Stimulated activated naive CD8-positive, alpha-beta T cell treated with anti-CD3 and anti-CD28 coated beads, Interleukin-15, amount 100 ng/mL, for 72 hours (primary cell): ENCODE results near the gene RMND5A.

Source experiments
- ATAC-seq: fragments of 150-1000 bp; cut with Tn5 transposase; 2 replicates; pipeline ENCODE4 v1.10.0; 2021; ENCODE audit warnings: mild to moderate bottlenecking, moderate library complexity
- DNase-seq, 2 donors: peaks; one replicate each; pipeline ENCODE4 v3.0.0; 2021 to 2022
- H3K27ac Mint-ChIP-seq, 2 donors: one replicate each; pipeline ENCODE4 v1.8.0; 2022; ENCODE audit warnings: mild to moderate bottlenecking in 2 of 2, mixed read lengths in 2 of 2, moderate library complexity in 2 of 2
- H3K27me3 Mint-ChIP-seq: one replicate; pipeline ENCODE4 v1.8.0; 2022; ENCODE audit warnings: mixed read lengths
- H3K4me1 Mint-ChIP-seq: one replicate; pipeline ENCODE4 v1.8.0; 2022; ENCODE audit warnings: mild to moderate bottlenecking, mixed read lengths
- H3K4me3 Mint-ChIP-seq, 2 donors: one replicate each; pipeline ENCODE4 v1.8.0; 2022; ENCODE audit warnings: mild to moderate bottlenecking in 2 of 2, mixed read lengths in 2 of 2, moderate library complexity in 1 of 2
- H3K9me3 Mint-ChIP-seq, 2 donors: one replicate each; pipeline ENCODE4 v1.8.0; 2022; ENCODE audit warnings: mixed read lengths in 2 of 2

The RMND5A gene

DNA sequence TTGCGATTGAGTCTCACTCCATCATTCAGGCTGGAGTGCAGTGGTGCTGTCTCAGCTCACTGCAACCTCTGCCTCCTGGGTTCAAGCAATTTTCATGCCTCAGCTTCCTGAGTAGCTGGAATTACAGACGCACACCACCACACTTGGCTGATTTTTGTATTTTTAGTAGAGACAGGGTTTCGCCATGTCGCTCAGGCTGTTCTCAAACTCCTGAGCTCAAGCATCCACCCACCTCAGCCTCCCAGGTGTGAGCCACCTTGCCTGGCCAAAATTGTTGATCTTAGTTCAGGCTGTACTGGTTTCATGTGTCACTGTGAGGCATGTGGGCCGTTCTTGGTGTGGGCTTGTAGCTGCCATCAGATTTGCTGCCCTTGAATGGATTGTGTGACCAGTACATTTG, 52.5 kb downstream of the RMND5A start:
- Mint-ChIP-seq H3K4me1 (peaks cover 14% of the 10 kb centered on the region), H3K4me3 (no peak overlapping the region), H3K27ac (peak overlapping the region in 1 of 2 donors; percentile 54), H3K27me3 (no peaks in the 10 kb centered on the region), H3K9me3 (no peaks in the 10 kb centered on the region)
- DNase-seq (no peak), ATAC-seq (no peak)

DNA sequence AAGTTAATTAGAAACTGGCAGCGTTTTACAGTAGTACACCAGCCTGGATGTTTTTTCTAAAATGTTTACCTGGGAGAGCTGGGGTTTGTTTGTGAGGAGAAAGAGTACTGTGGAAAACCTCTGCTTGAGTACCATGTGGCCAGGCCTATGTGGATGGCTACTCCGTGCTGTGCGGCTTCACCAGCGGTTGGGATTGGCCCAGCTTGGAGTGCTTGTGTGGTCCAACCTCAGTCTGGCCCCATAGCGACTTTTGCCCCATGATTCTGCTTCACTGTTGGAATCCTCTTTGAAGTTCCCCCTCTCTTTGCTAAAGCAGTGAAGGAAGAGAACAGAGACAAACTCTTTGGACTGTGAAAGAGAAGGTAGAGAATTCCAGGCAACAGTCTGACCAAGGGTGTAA, 54.8 kb downstream of the RMND5A start:
- Mint-ChIP-seq H3K27ac (no peak overlapping the region), H3K4me1 (peaks cover 19% of the 10 kb centered on the region)

DNA sequence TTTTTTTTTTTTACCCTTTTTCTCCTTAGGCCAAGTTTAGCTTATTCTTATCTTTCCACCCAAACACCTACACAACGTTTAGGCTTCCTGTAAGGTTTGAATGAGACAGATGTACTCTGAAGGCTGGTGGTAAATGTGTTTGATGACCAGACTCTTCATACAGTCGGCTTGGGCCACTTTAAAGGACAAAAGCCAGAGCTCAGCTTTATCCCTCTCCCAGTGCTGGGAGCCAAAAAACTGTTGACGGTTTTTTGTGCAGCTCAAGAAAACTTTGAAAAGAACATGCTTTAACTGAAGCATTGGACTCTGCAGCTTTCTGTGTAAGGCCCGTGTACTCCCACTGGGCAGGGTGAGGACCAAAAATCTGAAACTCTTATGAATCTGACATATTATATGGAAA, 55.2 kb downstream of the RMND5A start:
- Mint-ChIP-seq H3K27me3 (no peaks in the 10 kb centered on the region), H3K9me3 (no peaks in the 10 kb centered on the region), H3K4me3 (no peak overlapping the region), H3K4me1 (peaks cover 15% of the 10 kb centered on the region), H3K27ac (peak overlapping the region in 1 of 2 donors; percentile 73)
- DNase-seq (no peak), ATAC-seq (no peak)

More for the DNA sequence above, 54.8 kb downstream of the RMND5A start:
- DNase-seq = no peak
- no peak for ATAC-seq
- H3K4me3 Mint-ChIP-seq = no peak overlapping the region
- no peaks in the 10 kb centered on the region for H3K9me3 Mint-ChIP-seq
- no peaks in the 10 kb centered on the region for H3K27me3 Mint-ChIP-seq

DNA sequence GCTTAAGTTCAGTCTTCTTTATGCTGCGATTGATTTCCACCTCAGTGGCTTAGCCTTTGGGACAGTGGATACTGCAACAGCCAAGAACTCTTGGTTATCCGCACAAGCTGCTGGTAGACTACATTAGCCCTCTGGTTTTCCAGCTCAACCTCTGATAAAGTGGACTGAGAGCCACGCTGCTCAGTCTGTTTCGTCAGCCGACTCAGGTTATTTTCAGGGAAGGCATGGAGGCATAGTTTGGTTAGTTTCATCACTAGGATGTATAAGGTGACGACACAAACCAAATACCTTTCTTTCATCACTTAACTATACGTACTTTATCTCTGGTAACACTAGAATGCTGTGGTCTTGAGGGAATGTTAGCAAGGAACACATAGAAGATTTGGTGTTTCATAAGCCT, 56.4 kb downstream of the RMND5A start:
- DNase-seq = no peak
- H3K4me3 Mint-ChIP-seq = no peak overlapping the region
- no peaks in the 10 kb centered on the region for H3K9me3 Mint-ChIP-seq
- ATAC-seq = no peak
- peaks cover 18% of the 10 kb centered on the region for H3K4me1 Mint-ChIP-seq
- H3K27ac Mint-ChIP-seq = no peak overlapping the region
- H3K27me3 Mint-ChIP-seq = no peaks in the 10 kb centered on the region

DNA sequence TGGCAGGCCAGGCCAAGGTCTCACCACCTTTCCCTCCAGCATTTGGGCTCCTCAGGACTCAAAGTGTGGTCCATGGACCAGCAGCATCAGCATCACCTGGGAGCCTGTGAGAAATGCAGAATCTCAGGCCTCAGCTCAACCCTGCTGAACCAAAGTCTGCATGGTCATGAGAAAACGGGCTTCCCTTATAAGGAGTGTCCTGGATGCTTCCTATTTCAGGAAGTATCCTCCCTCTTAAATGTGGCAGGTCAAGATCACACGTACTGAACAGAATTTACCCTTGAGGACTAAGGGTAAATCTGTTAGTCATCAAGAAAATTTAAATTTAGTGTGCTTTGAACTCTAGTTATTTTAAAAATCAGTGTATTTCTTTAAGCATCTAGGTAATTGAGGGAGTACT, 58.9 kb downstream of the RMND5A start:
- no peak for ATAC-seq
- Mint-ChIP-seq H3K9me3 (no peaks in the 10 kb centered on the region), H3K4me3 (no peak overlapping the region), H3K27me3 (no peaks in the 10 kb centered on the region), H3K4me1 (peaks cover 42% of the 10 kb centered on the region), H3K27ac (peak overlapping the region in 1 of 2 donors; percentile 27)
- no peak for DNase-seq

DNA sequence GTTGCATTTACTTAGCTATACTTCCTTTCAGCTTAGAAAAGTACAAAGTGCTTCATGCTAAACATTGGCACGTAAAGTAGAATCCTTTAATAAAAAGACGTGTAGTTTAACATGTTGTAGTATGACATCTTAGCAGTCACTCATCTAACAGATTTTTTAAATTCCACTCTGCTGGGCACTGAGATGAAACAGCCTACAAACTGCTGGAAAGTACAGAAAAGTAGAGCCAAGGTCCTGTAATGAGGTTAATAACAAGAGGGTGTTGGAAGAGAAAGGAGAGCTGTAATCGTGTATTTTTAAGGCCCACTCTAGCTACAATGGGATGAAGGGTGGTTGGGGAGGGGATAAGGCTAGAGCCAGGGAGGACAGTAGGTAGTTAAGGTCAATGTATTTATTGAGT, 59.9 kb downstream of the RMND5A start:
- Mint-ChIP-seq H3K4me3 (no peak overlapping the region), H3K27me3 (no peaks in the 10 kb centered on the region), H3K4me1 (peaks cover 46% of the 10 kb centered on the region), H3K27ac (peak overlapping the region in 1 of 2 donors; percentile 13), H3K9me3 (no peaks in the 10 kb centered on the region)
- no peak for DNase-seq
- no peak for ATAC-seq

DNA sequence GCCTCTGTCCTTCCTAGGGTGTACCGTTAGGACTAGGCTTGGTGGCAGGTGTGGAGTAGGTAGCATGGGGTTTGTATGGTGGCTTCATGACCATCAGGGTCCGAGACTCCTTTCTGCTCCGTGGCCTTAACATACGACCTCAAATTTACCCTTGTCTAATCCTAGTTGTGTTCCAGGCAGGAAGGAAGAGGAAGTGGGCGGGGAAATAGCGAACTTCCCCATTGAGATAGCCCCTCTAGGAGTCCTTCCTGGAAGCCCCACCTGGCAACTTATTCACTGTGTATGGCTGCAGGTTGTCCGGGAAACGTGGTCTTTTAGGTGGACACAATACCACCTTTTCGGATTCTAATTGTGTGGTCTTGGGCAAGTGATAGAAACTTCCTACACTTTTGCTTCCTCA, 61.3 kb downstream of the RMND5A start:
- no peak overlapping the region for H3K27ac Mint-ChIP-seq
- H3K4me3 Mint-ChIP-seq = no peak overlapping the region
- DNase-seq = no peak
- peaks cover 60% of the 10 kb centered on the region for H3K4me1 Mint-ChIP-seq
- no peaks in the 10 kb centered on the region for H3K27me3 Mint-ChIP-seq
- no peaks in the 10 kb centered on the region for H3K9me3 Mint-ChIP-seq
- no peak for ATAC-seq

DNA sequence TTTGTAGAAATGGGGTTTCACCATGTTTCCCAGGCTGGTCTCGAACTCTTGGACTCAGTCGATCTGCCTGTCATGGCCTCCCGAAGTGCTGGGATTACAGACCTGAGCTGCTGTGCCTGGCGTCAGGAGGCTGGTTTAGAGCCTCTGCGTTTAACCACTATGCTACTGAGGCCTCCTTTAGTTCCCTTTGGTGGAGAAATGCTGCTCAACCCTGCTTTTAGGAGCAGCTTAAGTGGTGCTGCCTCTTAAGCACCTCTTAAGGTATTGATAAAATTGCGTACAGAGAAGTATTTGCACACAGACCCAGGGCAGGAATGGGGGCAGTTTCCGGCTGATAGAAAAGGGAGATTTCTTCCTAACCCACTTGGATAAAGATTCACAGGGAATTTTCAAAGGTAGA, 62.7 kb downstream of the RMND5A start:
- Mint-ChIP-seq H3K9me3 (no peaks in the 10 kb centered on the region), H3K4me1 (peaks cover 71% of the 10 kb centered on the region), H3K27me3 (no peaks in the 10 kb centered on the region), H3K4me3 (no peak overlapping the region), H3K27ac (no peak overlapping the region)
- no peak for ATAC-seq
- DNase-seq = no peak

DNA sequence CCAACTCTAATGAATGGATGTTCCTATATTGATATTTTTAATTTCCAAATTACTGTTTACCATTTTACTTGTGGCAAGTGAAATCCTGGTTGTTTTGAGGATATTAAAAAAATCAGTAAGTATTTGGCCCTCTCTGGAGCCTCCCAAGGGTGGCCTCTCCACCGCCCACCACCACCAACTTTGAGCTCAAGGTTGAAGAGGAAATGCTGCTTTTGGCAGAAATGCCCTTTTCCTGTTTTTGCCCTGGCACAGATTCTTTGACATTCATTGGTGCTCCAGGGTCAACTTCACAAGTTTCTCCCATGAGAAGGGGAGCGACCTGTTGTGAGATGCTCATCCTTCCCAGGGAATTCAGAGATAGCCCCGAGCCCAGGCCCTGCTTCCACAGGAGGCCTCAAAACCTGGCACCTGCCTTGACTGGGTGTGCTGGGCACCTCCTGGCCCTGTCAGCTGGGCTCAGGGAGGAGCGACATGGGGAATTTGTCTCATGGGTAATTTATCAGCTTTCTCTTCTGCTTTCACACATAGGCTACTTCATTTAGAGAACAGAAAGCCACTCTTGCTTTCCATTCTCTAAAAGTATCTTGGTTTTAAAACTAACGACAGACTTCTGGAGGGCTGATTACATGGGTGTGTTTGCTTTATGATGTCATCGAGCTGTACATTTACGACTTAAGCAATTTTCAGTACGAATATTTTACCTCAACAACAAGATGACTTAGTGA, 63.7 kb downstream of the RMND5A start:
- Mint-ChIP-seq H3K27ac (peak overlapping the region; percentile 0 to 99), H3K4me3 (peak overlapping the region; percentile 41 to 97)
- peak; percentile 30 for ATAC-seq

DNA sequence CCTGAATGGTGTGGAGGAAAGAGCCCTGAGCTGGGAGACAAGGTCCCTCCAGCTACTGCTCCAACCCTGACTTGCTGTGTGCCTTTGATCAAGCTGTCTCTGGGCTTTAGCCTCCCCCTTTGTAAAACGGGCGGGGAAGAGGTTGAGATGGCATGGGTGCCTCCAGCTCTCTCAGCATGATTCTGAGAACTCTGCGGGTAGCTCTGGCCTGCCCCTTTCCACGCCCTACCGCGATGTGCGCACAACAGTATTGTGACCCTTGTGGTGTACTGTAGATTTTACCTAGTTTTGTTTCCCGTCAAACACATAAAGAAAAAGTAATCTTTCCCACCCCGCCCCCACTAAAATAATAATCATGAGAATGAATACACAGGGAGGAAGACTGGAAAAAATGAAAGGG, 65.4 kb downstream of the RMND5A start:
- Mint-ChIP-seq H3K27ac (peak overlapping the region; percentile 99), H3K4me1 (peaks cover 79% of the 10 kb centered on the region)

More for the DNA sequence above, 63.7 kb downstream of the RMND5A start:
- Mint-ChIP-seq H3K4me1 (peaks cover 76% of the 10 kb centered on the region), H3K27me3 (no peaks in the 10 kb centered on the region), H3K9me3 (no peaks in the 10 kb centered on the region)
- peak in 1 of 2 donors; percentile 67 for DNase-seq

DNA sequence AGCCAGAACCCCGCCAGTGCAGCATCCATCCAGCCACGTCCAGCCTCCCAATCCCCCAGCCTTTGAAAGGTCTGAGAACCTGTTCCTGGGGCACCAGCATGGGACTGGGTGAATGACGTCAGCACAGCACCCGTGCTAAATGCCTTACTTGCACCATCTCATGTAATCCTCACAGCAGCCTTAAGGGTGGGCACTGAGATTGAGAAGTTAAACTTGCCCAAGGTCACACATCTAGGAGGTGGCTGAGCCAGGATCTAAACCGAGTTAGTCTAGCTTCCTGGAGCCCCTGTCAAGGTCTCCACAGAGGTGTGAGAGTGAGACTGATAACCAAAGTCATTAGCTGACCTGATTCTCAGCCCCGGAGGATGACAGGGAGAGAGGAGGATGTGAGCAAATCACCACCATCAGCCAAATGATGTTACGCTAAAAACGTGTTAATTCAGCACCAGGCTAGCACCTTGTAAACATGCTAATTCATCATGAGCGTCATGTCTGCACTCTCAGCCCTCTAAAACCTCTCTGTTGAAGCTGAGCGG, 66.0 kb downstream of the RMND5A start:
- peak; percentile 77 to 91 for DNase-seq
- H3K4me1 Mint-ChIP-seq = peaks cover 81% of the 10 kb centered on the region
- H3K27ac Mint-ChIP-seq = peak overlapping the region; percentile 99

More for the DNA sequence above, 65.4 kb downstream of the RMND5A start:
- Mint-ChIP-seq H3K27me3 (no peaks in the 10 kb centered on the region), H3K4me3 (peak overlapping the region; percentile 91 to 97), H3K9me3 (no peaks in the 10 kb centered on the region)
- ATAC-seq (peak; percentile 84), DNase-seq (peak; percentile 81 to 93)

DNA sequence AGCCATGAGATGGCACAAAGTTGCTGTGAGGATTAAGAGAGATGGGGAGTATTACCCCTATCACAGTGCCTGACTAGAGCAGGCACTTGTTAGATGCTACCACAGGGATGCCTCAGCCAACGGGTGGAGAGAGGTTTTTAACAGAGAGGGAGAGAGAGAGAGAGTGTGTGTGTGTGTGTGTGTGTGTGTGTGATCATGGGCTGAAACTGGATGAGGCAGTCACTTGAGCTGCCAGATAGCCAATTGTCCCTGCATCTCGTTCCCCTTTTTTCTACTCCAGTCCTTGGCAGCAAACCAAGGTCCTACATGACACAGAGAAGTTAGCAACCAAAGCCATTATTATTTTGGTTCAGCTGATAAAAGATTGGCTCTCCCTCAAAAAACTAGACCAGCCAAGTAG, 67.6 kb downstream of the RMND5A start:
- Mint-ChIP-seq H3K4me1 (peaks cover 78% of the 10 kb centered on the region), H3K27me3 (no peaks in the 10 kb centered on the region), H3K27ac (peak overlapping the region; percentile 95 to 97), H3K9me3 (no peaks in the 10 kb centered on the region), H3K4me3 (peak overlapping the region; percentile 91 to 97)
- no peak for ATAC-seq
- peak; percentile 40 to 58 for DNase-seq

More for the DNA sequence above, 66.0 kb downstream of the RMND5A start:
- Mint-ChIP-seq H3K4me3 (peak overlapping the region; percentile 91 to 97), H3K9me3 (no peaks in the 10 kb centered on the region), H3K27me3 (no peaks in the 10 kb centered on the region)
- peak; percentile 79 for ATAC-seq

DNA sequence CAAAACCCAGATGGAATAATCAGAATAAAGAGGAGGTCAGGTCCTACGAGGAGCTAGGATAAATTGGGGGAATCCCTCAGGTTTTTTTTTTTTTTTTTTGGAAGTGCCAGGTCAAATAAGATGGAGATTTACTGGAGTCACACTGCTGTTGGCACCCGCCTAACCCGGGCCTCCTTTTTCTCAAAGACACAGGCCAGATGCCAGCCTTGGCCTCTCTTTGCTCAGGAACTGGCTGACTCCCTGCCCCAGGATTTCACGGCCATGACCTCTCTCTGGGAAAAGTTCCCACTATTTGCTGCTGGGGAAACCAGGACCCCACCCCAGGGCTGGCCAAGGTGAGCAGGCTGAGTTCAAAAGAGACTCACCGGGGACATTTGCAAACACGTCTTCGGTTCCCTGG, 68.1 kb downstream of the RMND5A start:
- no peaks in the 10 kb centered on the region for H3K27me3 Mint-ChIP-seq
- peak overlapping the region; percentile 95 to 97 for H3K27ac Mint-ChIP-seq
- H3K4me3 Mint-ChIP-seq = peak overlapping the region; percentile 91 to 97
- no peak for DNase-seq
- H3K9me3 Mint-ChIP-seq = no peaks in the 10 kb centered on the region
- peaks cover 78% of the 10 kb centered on the region for H3K4me1 Mint-ChIP-seq
- ATAC-seq = no peak

DNA sequence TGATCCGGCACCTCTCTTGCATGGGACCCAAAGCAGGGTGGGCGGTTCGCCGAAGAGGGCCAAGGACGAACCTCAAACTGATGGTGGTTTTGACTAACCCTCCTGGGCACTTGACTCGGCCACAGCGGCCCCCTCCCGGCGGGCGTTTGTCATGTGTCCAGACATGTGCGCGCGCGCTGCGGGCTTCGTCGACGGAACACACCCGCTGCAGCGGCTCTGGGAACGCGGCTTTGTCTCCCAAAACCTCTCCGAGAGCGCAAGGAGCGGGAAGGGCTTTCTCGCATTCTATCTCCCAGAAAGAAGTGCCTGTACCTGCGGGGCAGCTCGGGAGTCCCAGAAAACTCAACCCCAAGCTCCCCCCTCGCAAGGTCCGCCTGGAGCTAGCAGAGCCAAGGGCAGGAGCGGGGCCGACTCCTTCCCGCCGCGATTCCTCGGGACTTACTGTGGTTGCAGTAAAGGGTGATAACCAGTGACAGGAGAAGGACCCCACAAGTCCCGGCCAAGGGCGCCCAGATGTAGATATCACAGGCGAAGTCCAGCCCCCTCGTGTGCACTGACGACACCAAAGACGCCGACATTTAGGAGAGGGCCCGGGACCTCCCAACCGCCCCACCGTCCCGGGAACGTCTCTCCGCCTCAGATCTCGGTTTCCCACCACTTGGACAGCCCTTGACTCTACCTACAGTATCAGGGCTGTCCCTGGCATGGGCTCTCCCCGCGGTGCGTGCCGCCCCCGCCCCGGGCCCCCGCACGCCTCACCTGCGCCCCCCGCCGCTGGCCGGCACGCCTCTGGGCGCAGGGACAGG, 69.0 kb downstream of the RMND5A start:
- no peaks in the 10 kb centered on the region for H3K27me3 Mint-ChIP-seq
- H3K4me1 Mint-ChIP-seq = peaks cover 78% of the 10 kb centered on the region

DNA sequence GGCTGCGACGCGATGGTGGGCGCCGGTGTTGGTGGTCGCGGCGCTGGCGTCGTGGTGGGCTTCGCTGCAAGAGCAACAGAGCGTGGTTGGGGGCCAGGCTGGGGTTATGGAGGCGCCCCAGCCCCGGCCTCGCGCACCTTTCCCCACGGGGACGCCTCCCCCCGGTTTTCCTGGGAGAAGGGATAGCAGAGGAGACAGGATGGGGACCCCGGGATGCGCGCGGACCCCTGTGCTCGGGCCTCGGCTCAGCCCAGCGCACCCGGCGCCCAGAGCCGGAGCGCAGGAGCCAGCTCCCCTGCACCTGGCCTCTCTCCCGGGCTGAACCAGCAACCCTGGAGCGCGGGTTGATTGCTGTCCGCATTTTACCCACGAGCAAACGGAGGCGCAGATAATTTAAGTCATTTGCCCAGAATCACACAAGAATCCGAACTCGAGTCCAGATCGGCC, 69.6 kb downstream of the RMND5A start:
- no peak for DNase-seq
- Mint-ChIP-seq H3K4me1 (peaks cover 78% of the 10 kb centered on the region), H3K27ac (peak overlapping the region; percentile 93 to 97), H3K9me3 (no peaks in the 10 kb centered on the region), H3K27me3 (no peaks in the 10 kb centered on the region), H3K4me3 (peak overlapping the region; percentile 91 to 97)
- ATAC-seq = no peak

More for the DNA sequence above, 69.0 kb downstream of the RMND5A start:
- peak overlapping the region; percentile 95 to 97 for H3K27ac Mint-ChIP-seq
- ATAC-seq = no peak
- peak overlapping the region; percentile 91 to 97 for H3K4me3 Mint-ChIP-seq
- peak; percentile 52 to 76 for DNase-seq
- H3K9me3 Mint-ChIP-seq = no peaks in the 10 kb centered on the region
